ENCODE data around the gene GSG1. TPM values are rescaled to one million over a fixed set of nuclear protein-coding genes. Genes with fewer than 3 reads are reported as not detected.
A peak's percentile ranks its signal among the peaks of the same experiment; 100 is the strongest.

Gene GSG1
- total and polyA plus RNA-seq, 8 donors, result 0.75 to 11.5 (median 2.6) TPM

DNA sequence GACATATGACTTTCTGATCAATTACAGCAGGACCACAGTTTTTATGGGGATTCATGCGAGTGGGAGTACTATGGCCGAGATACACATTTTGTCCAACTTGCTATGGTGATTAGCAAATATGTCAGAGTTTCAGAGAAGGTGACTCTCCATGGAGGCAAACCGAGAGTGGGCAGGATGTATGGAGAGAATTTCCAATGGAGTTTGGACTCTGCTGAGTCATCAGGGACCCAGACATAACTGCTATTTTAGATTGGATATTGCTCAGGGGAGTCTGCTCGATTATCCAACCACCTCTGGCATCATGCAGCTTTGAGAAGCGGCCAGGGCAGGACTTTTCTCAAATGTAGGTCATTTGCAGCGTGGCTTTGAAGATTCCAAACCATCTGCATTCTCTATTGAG, 9.5 kb upstream of the GSG1 start:
- DNase-seq, result no peak
- H3K27me3 ChIP-seq, result no peaks in the 10 kb centered on the region
- no peak overlapping the region for H3K4me3 ChIP-seq
- no peak for FAIRE-seq
- H3K27ac ChIP-seq, result no peak overlapping the region
- 72% methylated on average over 6 of the region's 6 CpGs for WGBS, 2 donors
- no peaks in the 10 kb centered on the region for H3K9me3 ChIP-seq
- no peak for ATAC-seq
- no peaks in the 10 kb centered on the region for H3K36me3 ChIP-seq
- H3K4me1 ChIP-seq, result no peaks in the 10 kb centered on the region
- TF ChIP-seq, protein P1, sequence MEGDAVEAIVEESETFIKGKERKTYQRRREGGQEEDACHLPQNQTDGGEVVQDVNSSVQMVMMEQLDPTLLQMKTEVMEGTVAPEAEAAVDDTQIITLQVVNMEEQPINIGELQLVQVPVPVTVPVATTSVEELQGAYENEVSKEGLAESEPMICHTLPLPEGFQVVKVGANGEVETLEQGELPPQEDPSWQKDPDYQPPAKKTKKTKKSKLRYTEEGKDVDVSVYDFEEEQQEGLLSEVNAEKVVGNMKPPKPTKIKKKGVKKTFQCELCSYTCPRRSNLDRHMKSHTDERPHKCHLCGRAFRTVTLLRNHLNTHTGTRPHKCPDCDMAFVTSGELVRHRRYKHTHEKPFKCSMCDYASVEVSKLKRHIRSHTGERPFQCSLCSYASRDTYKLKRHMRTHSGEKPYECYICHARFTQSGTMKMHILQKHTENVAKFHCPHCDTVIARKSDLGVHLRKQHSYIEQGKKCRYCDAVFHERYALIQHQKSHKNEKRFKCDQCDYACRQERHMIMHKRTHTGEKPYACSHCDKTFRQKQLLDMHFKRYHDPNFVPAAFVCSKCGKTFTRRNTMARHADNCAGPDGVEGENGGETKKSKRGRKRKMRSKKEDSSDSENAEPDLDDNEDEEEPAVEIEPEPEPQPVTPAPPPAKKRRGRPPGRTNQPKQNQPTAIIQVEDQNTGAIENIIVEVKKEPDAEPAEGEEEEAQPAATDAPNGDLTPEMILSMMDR (IDR thresholded peaks at IDR 0.05), result no peak
- intact Hi-C loops (cut with DNase I), result loop anchor here in 1 of 3 donors (10.0 kb wide), 1 partner anchor 92 kb away; no protein-coding TSS in a partner anchor

DNA sequence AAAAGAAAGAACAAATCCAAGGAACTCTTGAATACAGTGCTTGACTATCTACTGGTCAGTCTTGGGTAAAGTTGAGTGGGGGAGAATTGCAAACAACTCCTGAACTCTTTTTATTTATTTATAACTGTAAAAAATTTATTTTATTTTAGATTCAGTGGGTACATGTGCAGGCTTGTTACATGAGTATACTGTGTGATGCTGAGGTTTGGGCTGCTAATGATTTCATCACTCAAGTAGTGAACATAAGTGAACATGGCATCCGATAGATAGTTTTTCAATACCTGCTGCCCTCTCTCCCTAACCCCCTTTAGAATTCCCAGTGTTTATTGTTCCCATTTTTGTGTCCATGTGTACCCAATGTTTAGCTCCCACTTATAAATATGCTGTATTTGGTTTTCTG, 3.2 kb upstream of the GSG1 start:
- Histone ChIP-seq H3K4me1 (peaks cover 0 to 7% (median 0%) of the 10 kb centered on the region in 3 donors), H3K36me3 (no peaks in the 10 kb centered on the region), H3K9me3 (no peaks in the 10 kb centered on the region), H3K4me3 (no peak overlapping the region), H3K27ac (no peak overlapping the region), H3K27me3 (no peaks in the 10 kb centered on the region)
- ATAC-seq (no peak), FAIRE-seq (no peak), DNase-seq (no peak)
- intact Hi-C loops (cut with DNase I), result no loop called here
- TF ChIP-seq, protein P1 (IDR thresholded peaks at IDR 0.05), result no peak
- 96 to 100% methylated on average over 1 of the region's 1 CpG for WGBS, 2 donors

DNA sequence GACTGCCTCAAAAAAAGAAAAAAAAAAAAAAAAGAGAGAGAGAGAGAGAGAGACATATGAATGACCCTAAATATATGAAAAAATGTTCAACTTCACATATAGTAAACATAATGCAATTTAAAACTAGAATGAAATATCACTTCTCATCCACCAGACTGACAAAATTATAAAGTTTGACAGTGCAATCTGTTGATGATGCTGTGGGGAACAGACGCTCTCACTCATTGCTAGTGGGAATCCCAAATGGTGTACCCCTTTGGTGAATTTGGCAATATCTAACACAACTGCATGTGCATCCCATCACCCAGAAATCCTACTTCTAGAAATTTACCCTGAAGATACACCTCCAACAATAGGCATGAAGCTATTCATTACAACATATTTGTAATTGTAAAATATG, 2.3 kb upstream of the GSG1 start:
- Histone ChIP-seq H3K4me3 (no peak overlapping the region), H3K9me3 (no peaks in the 10 kb centered on the region), H3K27ac (no peak overlapping the region), H3K36me3 (no peaks in the 10 kb centered on the region), H3K27me3 (no peaks in the 10 kb centered on the region), H3K4me1 (peaks cover 0 to 7% (median 0%) of the 10 kb centered on the region in 3 donors)
- 68 to 87% methylated on average over 1 of the region's 1 CpG for WGBS, 2 donors
- FAIRE-seq (no peak), ATAC-seq (no peak), DNase-seq (no peak)
- TF ChIP-seq, protein P1 (IDR thresholded peaks at IDR 0.05), result no peak
- intact Hi-C loops (cut with DNase I), result no loop called here

DNA sequence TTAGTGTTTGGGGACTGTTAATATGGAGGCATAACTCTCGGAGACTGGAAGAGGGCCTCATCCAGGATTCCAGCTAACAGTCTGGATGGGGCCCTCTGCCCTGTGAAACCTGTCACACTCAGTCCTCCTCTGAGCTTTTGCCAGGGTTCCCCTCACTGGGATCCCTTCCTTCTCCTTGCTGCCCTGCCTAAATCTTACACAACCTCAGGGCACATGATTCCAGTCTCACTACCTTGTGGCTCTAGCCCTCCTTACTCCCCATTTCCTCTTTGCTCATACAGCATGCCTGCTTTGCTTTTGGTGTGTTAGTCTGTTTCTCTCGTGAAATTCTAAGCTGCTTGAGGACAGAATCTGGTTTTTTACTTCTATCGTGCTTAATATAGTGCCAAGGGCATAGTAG, 942 bp upstream of the GSG1 start:
- TF ChIP-seq, protein P1 (IDR thresholded peaks at IDR 0.05), result no peak
- no peaks in the 10 kb centered on the region for H3K9me3 ChIP-seq
- no peaks in the 10 kb centered on the region for H3K27me3 ChIP-seq
- DNase-seq (no peak), ATAC-seq (no peak), FAIRE-seq (no peak)
- WGBS, 2 donors, result 75 to 82% methylated on average over 3 of the region's 3 CpGs
- intact Hi-C loops (cut with DNase I), result no loop called here
- no peak overlapping the region for H3K4me3 ChIP-seq
- H3K36me3 ChIP-seq, result no peaks in the 10 kb centered on the region
- H3K4me1 ChIP-seq, result peaks cover 0 to 7% (median 0%) of the 10 kb centered on the region in 3 donors
- H3K27ac ChIP-seq, result no peak overlapping the region

DNA sequence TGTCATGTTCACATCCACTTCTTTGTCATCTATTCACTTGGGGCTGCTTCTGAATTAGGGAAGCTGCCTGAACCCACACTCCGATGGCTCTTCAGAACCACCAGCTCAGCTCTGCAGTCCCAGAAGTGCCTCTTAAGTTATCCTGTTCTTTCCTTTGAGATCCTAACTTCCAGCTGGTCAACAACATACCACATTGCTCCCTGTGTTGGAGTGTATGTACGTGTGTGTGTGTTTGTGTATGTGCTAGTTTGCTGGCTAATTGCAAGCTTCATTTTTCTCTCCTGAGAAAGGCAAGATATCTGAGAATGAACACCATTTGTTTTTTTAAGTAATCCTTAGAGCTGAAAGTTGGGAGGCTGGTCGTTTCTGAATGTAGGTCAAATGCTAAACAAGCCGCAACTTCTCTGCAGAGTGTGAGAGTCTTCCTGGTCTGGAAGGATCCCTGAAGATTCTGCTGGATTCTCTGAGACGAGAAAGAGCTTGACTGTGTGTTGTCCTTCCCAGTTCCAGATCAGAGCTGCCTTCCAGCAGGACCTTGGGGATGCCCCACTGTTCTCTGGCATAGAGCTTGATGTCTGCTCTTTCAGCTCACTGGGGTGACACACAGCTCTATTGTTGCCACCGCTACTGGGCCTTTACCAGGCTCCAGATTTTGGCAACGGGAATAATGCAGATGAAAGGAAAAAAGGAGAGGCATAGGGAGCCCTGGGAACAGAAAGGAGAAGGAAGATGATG, 839 bp downstream of the GSG1 start:
- no peaks in the 10 kb centered on the region for H3K36me3 ChIP-seq
- FAIRE-seq, result no peak
- H3K4me1 ChIP-seq, result peaks cover 0 to 8% (median 7%) of the 10 kb centered on the region in 3 donors
- TF ChIP-seq, protein P1 (IDR thresholded peaks at IDR 0.05), result no peak
- no peaks in the 10 kb centered on the region for H3K27me3 ChIP-seq
- no peak for ATAC-seq
- intact Hi-C loops (cut with DNase I), result no loop called here
- no peak for DNase-seq
- WGBS, 2 donors, result 71 to 82% methylated on average over 7 of the region's 7 CpGs
- H3K27ac ChIP-seq, result peak overlapping the region in 3 of 4 donors; percentile 85 to 90 (median 89)
- no peak overlapping the region for H3K4me3 ChIP-seq
- no peaks in the 10 kb centered on the region for H3K9me3 ChIP-seq
